22Rv1 (cell line): ENCODE data around the gene CCT8L2.
"Not testable (repeated sequence)": the region's sequence is repeated elsewhere in the genome, so short reads cannot be mapped to it uniquely, and the experiment has no call there.

Experiments
- H3K27ac ChIP-seq: fragments of 450-650 bp; 2 replicates; pipeline ENCODE4 v1.5.1; 2017
- CTCF ChIP-seq: fragments of 450-650 bp; IDR thresholded peaks from 2 replicates; pipeline ENCODE4 v1.5.1; 2017; ENCODE audit warnings: mild to moderate bottlenecking
- ZFX ChIP-seq: fragments of 450-650 bp; IDR thresholded peaks from 2 replicates; pipeline ENCODE4 v1.6.1; 2017; ENCODE audit warnings: antibody characterized with exemption, borderline replicate concordance

Gene CCT8L2

GRCh38 chr22:16592710-16593109 is at the start of gene CCT8L2:
Gene CCT8L2 (minus strand): TSS chr22:16592810. CDS start chr22:16592550, 260 bp downstream.
- not testable (repeated sequence) for H3K27ac ChIP-seq

GRCh38 chr22:16635442-16635841 is 42.8 kb upstream of the CCT8L2 start:
- H3K27ac ChIP-seq = not testable (repeated sequence)

- not testable (repeated sequence) for H3K27ac ChIP-seq
These were observed 41.5 kb upstream of the CCT8L2 start for GRCh38 chr22:16634092-16634491.

- H3K27ac ChIP-seq = not testable (repeated sequence)
These were observed 35.9 kb upstream of the CCT8L2 start for GRCh38 chr22:16628476-16628875.

- not testable (repeated sequence) for H3K27ac ChIP-seq
These were observed 32.4 kb upstream of the CCT8L2 start for GRCh38 chr22:16625018-16625417.

GRCh38 chr22:16623595-16623994 is 31.0 kb upstream of the CCT8L2 start:
- H3K27ac ChIP-seq = not testable (repeated sequence)

- H3K27ac ChIP-seq = not testable (repeated sequence)
These were observed 24.9 kb upstream of the CCT8L2 start for GRCh38 chr22:16617516-16617915.

- not testable (repeated sequence) for H3K27ac ChIP-seq
These were observed 23.9 kb upstream of the CCT8L2 start for GRCh38 chr22:16616390-16616938.

- H3K27ac ChIP-seq = not testable (repeated sequence)
These were observed 23.1 kb upstream of the CCT8L2 start for GRCh38 chr22:16615606-16616245.

GRCh38 chr22:16609548-16610261 is 17.1 kb upstream of the CCT8L2 start:
- TF ChIP-seq ZFX = no peak
- TF ChIP-seq CTCF = no peak
- no peak overlapping the region for H3K27ac ChIP-seq

GRCh38 chr22:16608931-16609330 is 16.3 kb upstream of the CCT8L2 start:
- no peak for TF ChIP-seq ZFX
- no peak for TF ChIP-seq CTCF
- H3K27ac ChIP-seq = no peak overlapping the region

- H3K27ac ChIP-seq = not testable (repeated sequence)
These were observed 11.8 kb upstream of the CCT8L2 start for GRCh38 chr22:16604257-16604998.

GRCh38 chr22:16603770-16604242 is 11.2 kb upstream of the CCT8L2 start:
- not testable (repeated sequence) for H3K27ac ChIP-seq
